ENCODE data around the gene KCNMB4. TPM values are rescaled to one million over a fixed set of nuclear protein-coding genes. Genes with fewer than 3 reads are reported as not detected.

The KCNMB4 gene
- polyA plus RNA-seq, 1 donor, result 2.9 TPM

GRCh38 chr12:70427611-70428010, 61.5 kb downstream of the KCNMB4 start:
- Histone ChIP-seq H3K27me3 (ENCODE audit: control insufficient read depth, insufficient read depth, low read length) (no peaks in the 10 kb centered on the region), H3K27ac (ENCODE audit: low read length) (no peak overlapping the region), H3K4me3 (ENCODE audit: low read length) (no peak overlapping the region), H3K9me3 (ENCODE audit: control insufficient read depth, low read depth, low read length) (no peaks in the 10 kb centered on the region), H3K36me3 (ENCODE audit: control insufficient read depth, insufficient read depth, low read length) (no peaks in the 10 kb centered on the region), H3K4me1 (ENCODE audit: control insufficient read depth, insufficient read depth, low read length) (no peaks in the 10 kb centered on the region)
- no peak for DNase-seq
- WGBS (ENCODE audit: insufficient coverage, low lambda C conversion rate), result 100% methylated on average over 1 of the region's 3 CpGs

- Histone ChIP-seq H3K27ac (ENCODE audit: low read length) (no peak overlapping the region), H3K4me3 (ENCODE audit: low read length) (no peak overlapping the region), H3K4me1 (ENCODE audit: control insufficient read depth, insufficient read depth, low read length) (no peaks in the 10 kb centered on the region), H3K27me3 (ENCODE audit: control insufficient read depth, insufficient read depth, low read length) (no peaks in the 10 kb centered on the region), H3K9me3 (ENCODE audit: control insufficient read depth, low read depth, low read length) (no peaks in the 10 kb centered on the region), H3K36me3 (ENCODE audit: control insufficient read depth, insufficient read depth, low read length) (no peaks in the 10 kb centered on the region)
- no CpG with 5 or more reads among the region's 11 CpGs for WGBS (ENCODE audit: insufficient coverage, low lambda C conversion rate)
- no peak for DNase-seq
These were observed 64.3 kb downstream of the KCNMB4 start for GRCh38 chr12:70430400-70430799.

GRCh38 chr12:70436836-70437235, 70.7 kb downstream of the KCNMB4 start:
- no peaks in the 10 kb centered on the region for H3K36me3 ChIP-seq (ENCODE audit: control insufficient read depth, insufficient read depth, low read length)
- no peaks in the 10 kb centered on the region for H3K9me3 ChIP-seq (ENCODE audit: control insufficient read depth, low read depth, low read length)
- H3K4me1 ChIP-seq (ENCODE audit: control insufficient read depth, insufficient read depth, low read length), result no peaks in the 10 kb centered on the region
- H3K27ac ChIP-seq (ENCODE audit: low read length), result no peak overlapping the region
- no peak for DNase-seq
- H3K27me3 ChIP-seq (ENCODE audit: control insufficient read depth, insufficient read depth, low read length), result no peaks in the 10 kb centered on the region
- no peak overlapping the region for H3K4me3 ChIP-seq (ENCODE audit: low read length)

GRCh38 chr12:70443062-70443673, 77.1 kb downstream of the KCNMB4 start:
- H3K27ac ChIP-seq (ENCODE audit: low read length), result no peak overlapping the region
- no CpG with 5 or more reads among the region's 1 CpG for WGBS (ENCODE audit: insufficient coverage, low lambda C conversion rate)
- DNase-seq, result no peak
- H3K4me3 ChIP-seq (ENCODE audit: low read length), result no peak overlapping the region
- H3K36me3 ChIP-seq (ENCODE audit: control insufficient read depth, insufficient read depth, low read length), result no peaks in the 10 kb centered on the region
- H3K4me1 ChIP-seq (ENCODE audit: control insufficient read depth, insufficient read depth, low read length), result no peaks in the 10 kb centered on the region
- H3K27me3 ChIP-seq (ENCODE audit: control insufficient read depth, insufficient read depth, low read length), result no peaks in the 10 kb centered on the region
- no peaks in the 10 kb centered on the region for H3K9me3 ChIP-seq (ENCODE audit: control insufficient read depth, low read depth, low read length)

GRCh38 chr12:70444903-70445302, 78.8 kb downstream of the KCNMB4 start:
- no CpG with 5 or more reads among the region's 4 CpGs for WGBS (ENCODE audit: insufficient coverage, low lambda C conversion rate)
- Histone ChIP-seq H3K4me3 (ENCODE audit: low read length) (no peak overlapping the region), H3K27ac (ENCODE audit: low read length) (no peak overlapping the region), H3K36me3 (ENCODE audit: control insufficient read depth, insufficient read depth, low read length) (no peaks in the 10 kb centered on the region), H3K9me3 (ENCODE audit: control insufficient read depth, low read depth, low read length) (no peaks in the 10 kb centered on the region), H3K27me3 (ENCODE audit: control insufficient read depth, insufficient read depth, low read length) (no peaks in the 10 kb centered on the region), H3K4me1 (ENCODE audit: control insufficient read depth, insufficient read depth, low read length) (no peaks in the 10 kb centered on the region)
- DNase-seq, result peak in 1 of 2 donors; percentile 9

GRCh38 chr12:70448371-70448770, 82.3 kb downstream of the KCNMB4 start:
- no peak for DNase-seq
- Histone ChIP-seq H3K4me3 (ENCODE audit: low read length) (no peak overlapping the region), H3K27ac (ENCODE audit: low read length) (no peak overlapping the region), H3K9me3 (ENCODE audit: control insufficient read depth, low read depth, low read length) (peaks cover 3% of the 10 kb centered on the region), H3K27me3 (ENCODE audit: control insufficient read depth, insufficient read depth, low read length) (no peaks in the 10 kb centered on the region), H3K36me3 (ENCODE audit: control insufficient read depth, insufficient read depth, low read length) (no peaks in the 10 kb centered on the region), H3K4me1 (ENCODE audit: control insufficient read depth, insufficient read depth, low read length) (no peaks in the 10 kb centered on the region)
- 81% methylated on average over 2 of the region's 4 CpGs for WGBS (ENCODE audit: insufficient coverage, low lambda C conversion rate)

GRCh38 chr12:70449074-70449752, 83.1 kb downstream of the KCNMB4 start:
- no peak overlapping the region for H3K27ac ChIP-seq (ENCODE audit: low read length)
- WGBS (ENCODE audit: insufficient coverage, low lambda C conversion rate), result 100% methylated on average over 3 of the region's 13 CpGs
- no peaks in the 10 kb centered on the region for H3K27me3 ChIP-seq (ENCODE audit: control insufficient read depth, insufficient read depth, low read length)

GRCh38 chr12:70449753-70450341, 83.8 kb downstream of the KCNMB4 start:
- Histone ChIP-seq H3K27me3 (ENCODE audit: control insufficient read depth, insufficient read depth, low read length) (no peaks in the 10 kb centered on the region), H3K27ac (ENCODE audit: low read length) (no peak overlapping the region), H3K9me3 (ENCODE audit: control insufficient read depth, low read depth, low read length) (peaks cover 3% of the 10 kb centered on the region), H3K36me3 (ENCODE audit: control insufficient read depth, insufficient read depth, low read length) (no peaks in the 10 kb centered on the region), H3K4me3 (ENCODE audit: low read length) (no peak overlapping the region), H3K4me1 (ENCODE audit: control insufficient read depth, insufficient read depth, low read length) (no peaks in the 10 kb centered on the region)
- no peak for DNase-seq
- WGBS (ENCODE audit: insufficient coverage, low lambda C conversion rate), result no CpG with 5 or more reads among the region's 2 CpGs

More at GRCh38 chr12:70449074-70449752, 83.1 kb downstream of the KCNMB4 start:
- no peak overlapping the region for H3K4me3 ChIP-seq (ENCODE audit: low read length)
- H3K36me3 ChIP-seq (ENCODE audit: control insufficient read depth, insufficient read depth, low read length), result no peaks in the 10 kb centered on the region
- no peaks in the 10 kb centered on the region for H3K4me1 ChIP-seq (ENCODE audit: control insufficient read depth, insufficient read depth, low read length)
- DNase-seq, result no peak
- H3K9me3 ChIP-seq (ENCODE audit: control insufficient read depth, low read depth, low read length), result peaks cover 3% of the 10 kb centered on the region

GRCh38 chr12:70451528-70451927, 85.4 kb downstream of the KCNMB4 start:
- H3K4me1 ChIP-seq (ENCODE audit: control insufficient read depth, insufficient read depth, low read length), result no peaks in the 10 kb centered on the region
- H3K4me3 ChIP-seq (ENCODE audit: low read length), result no peak overlapping the region
- WGBS (ENCODE audit: insufficient coverage, low lambda C conversion rate), result no CpG with 5 or more reads among the region's 1 CpG
- no peak overlapping the region for H3K27ac ChIP-seq (ENCODE audit: low read length)
- peaks cover 3% of the 10 kb centered on the region for H3K9me3 ChIP-seq (ENCODE audit: control insufficient read depth, low read depth, low read length)
- no peaks in the 10 kb centered on the region for H3K36me3 ChIP-seq (ENCODE audit: control insufficient read depth, insufficient read depth, low read length)
- DNase-seq, result no peak
- H3K27me3 ChIP-seq (ENCODE audit: control insufficient read depth, insufficient read depth, low read length), result no peaks in the 10 kb centered on the region

GRCh38 chr12:70456953-70457352, 90.9 kb downstream of the KCNMB4 start:
- Histone ChIP-seq H3K36me3 (ENCODE audit: control insufficient read depth, insufficient read depth, low read length) (no peaks in the 10 kb centered on the region), H3K27ac (ENCODE audit: low read length) (no peak overlapping the region), H3K4me3 (ENCODE audit: low read length) (no peak overlapping the region), H3K27me3 (ENCODE audit: control insufficient read depth, insufficient read depth, low read length) (no peaks in the 10 kb centered on the region), H3K4me1 (ENCODE audit: control insufficient read depth, insufficient read depth, low read length) (no peaks in the 10 kb centered on the region), H3K9me3 (ENCODE audit: control insufficient read depth, low read depth, low read length) (no peaks in the 10 kb centered on the region)
- DNase-seq, result no peak

- H3K4me3 ChIP-seq (ENCODE audit: low read length), result no peak overlapping the region
- H3K9me3 ChIP-seq (ENCODE audit: control insufficient read depth, low read depth, low read length), result peaks cover 4% of the 10 kb centered on the region
- H3K27me3 ChIP-seq (ENCODE audit: control insufficient read depth, insufficient read depth, low read length), result no peaks in the 10 kb centered on the region
- H3K4me1 ChIP-seq (ENCODE audit: control insufficient read depth, insufficient read depth, low read length), result no peaks in the 10 kb centered on the region
- no peaks in the 10 kb centered on the region for H3K36me3 ChIP-seq (ENCODE audit: control insufficient read depth, insufficient read depth, low read length)
- no peak for DNase-seq
- no peak overlapping the region for H3K27ac ChIP-seq (ENCODE audit: low read length)
These were observed 93.7 kb downstream of the KCNMB4 start for GRCh38 chr12:70459786-70460185.
